CD4-positive, CD25-positive, alpha-beta regulatory T cell (primary cell): ENCODE measurements around the gene MPG. TPM values are rescaled to one million over a fixed set of nuclear protein-coding genes. Genes with fewer than 3 reads are reported as not detected.
A peak's percentile ranks its signal among the peaks of the same experiment; 100 is the strongest.

Experiments used
- ATAC-seq, 2 donors: fragments of 150-1000 bp; cut with Tn5 transposase; one replicate each; pipeline ENCODE4 v1.10.0; 2021; ENCODE audit warnings: low read depth in 2 of 2, moderate number of reproducible peaks in 2 of 2, moderate library complexity in 1 of 2
- DNase-seq, 3 donors: peaks; one replicate each; pipeline versions ENCODE4 v3.0.0 to v3.0.0-alpha.2; 2012 to 2022; ENCODE audit warnings: mixed read lengths in 1 of 3
- H3K27ac ChIP-seq: one replicate; pipeline ENCODE4 v1.7.0; 2013; ENCODE audit warnings: mild to moderate bottlenecking, low read length; ENCODE audit not compliant: insufficient read depth, poor library complexity, severe bottlenecking
- H3K27me3 ChIP-seq: one replicate; pipeline ENCODE4 v1.7.0; 2013; ENCODE audit warnings: low read length; ENCODE audit not compliant: control insufficient read depth, insufficient read depth
- H3K36me3 ChIP-seq: one replicate; pipeline ENCODE4 v1.7.0; 2013; ENCODE audit warnings: mild to moderate bottlenecking, low read length, moderate library complexity; ENCODE audit not compliant: control insufficient read depth, insufficient read depth
- H3K4me1 ChIP-seq: 2 replicates; pipeline ENCODE4 v1.7.0; 2013; ENCODE audit warnings: mild to moderate bottlenecking, low read length; ENCODE audit not compliant: insufficient read depth, control insufficient read depth, poor library complexity, severe bottlenecking
- H3K4me3 ChIP-seq: one replicate; pipeline ENCODE4 v1.7.0; 2013; ENCODE audit warnings: low read depth, mild to moderate bottlenecking, low read length, moderate library complexity
- H3K9me3 ChIP-seq, 2 experiments: 1 replicate in 1 of 2; 2 replicates in 1 of 2; pipeline ENCODE4 v1.7.0; 2013; ENCODE audit warnings: low read length in 2 of 2, mild to moderate bottlenecking in 1 of 2, moderate library complexity in 1 of 2; ENCODE audit not compliant: control insufficient read depth in 2 of 2
- H3K27ac Mint-ChIP-seq, 3 donors: one replicate each; pipeline ENCODE4 v1.8.0; 2020 to 2022; ENCODE audit warnings: mild to moderate bottlenecking in 3 of 3, mixed read lengths in 3 of 3, moderate library complexity in 2 of 3
- H3K27me3 Mint-ChIP-seq: one replicate; pipeline ENCODE4 v1.8.0; 2022; ENCODE audit warnings: mild to moderate bottlenecking, mixed read lengths
- H3K36me3 Mint-ChIP-seq: one replicate; pipeline ENCODE4 v1.8.0; 2020; ENCODE audit warnings: mixed read lengths
- H3K4me1 Mint-ChIP-seq, 4 donors: one replicate each; pipeline ENCODE4 v1.8.0; 2020 to 2022; ENCODE audit warnings: mixed read lengths in 4 of 4, mild to moderate bottlenecking in 1 of 4
- H3K4me3 Mint-ChIP-seq, 4 donors: one replicate each; pipeline ENCODE4 v1.8.0; 2020 to 2022; ENCODE audit warnings: mild to moderate bottlenecking in 4 of 4, mixed read lengths in 4 of 4, moderate library complexity in 3 of 4
- H3K9me3 Mint-ChIP-seq, 7 donors: one replicate each; pipeline ENCODE4 v1.8.0; 2020 to 2022; ENCODE audit warnings: mixed read lengths in 7 of 7, mild to moderate bottlenecking in 3 of 7, moderate library complexity in 2 of 7
- polyA plus RNA-seq, 4 donors: library from polyadenylated mRNA; unstranded; fragments of 300-500 nt; fragmentation: Illumina TruSeq; gene quantifications; one replicate each; pipeline ENCODE4 v1.2.3, GENCODE V29; 2021
- total RNA-seq: library from RNA; stranded (reverse); gene quantifications from one replicate; pipeline ENCODE4 v1.2.3, GENCODE V29; 2022

The MPG gene
- total and polyA plus RNA-seq, 5 donors from 2014 or later: 29.2 to 82.7 (median 81.2) TPM

DNA sequence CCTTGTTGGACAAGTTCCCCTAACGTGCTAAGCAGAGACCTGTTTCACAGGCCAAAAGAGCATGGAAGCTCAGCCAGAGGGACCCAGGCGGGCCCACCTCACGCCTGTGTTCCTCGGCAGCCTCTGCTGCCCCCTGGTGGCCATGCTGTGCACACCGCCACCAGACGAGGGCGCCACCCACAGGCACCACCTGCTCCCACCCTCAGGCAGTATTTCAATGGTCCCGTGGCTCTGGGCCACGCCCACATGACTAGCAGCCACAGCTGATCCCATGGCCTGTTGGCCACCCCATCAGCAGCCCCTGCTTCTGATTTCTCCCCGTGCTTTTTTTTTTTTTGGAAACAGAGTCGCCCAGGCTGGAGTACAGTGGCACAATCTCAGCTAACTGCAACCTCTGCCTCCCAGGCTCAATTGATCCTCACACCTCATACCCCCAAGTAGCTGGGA lies 18.9 kb downstream of the MPG start:
- H3K4me3 Mint-ChIP-seq: no peak overlapping the region
- Histone ChIP-seq H3K9me3 (no peaks in the 10 kb centered on the region), H3K4me3 (no peak overlapping the region), H3K27me3 (no peaks in the 10 kb centered on the region), H3K4me1 (peaks cover 4% of the 10 kb centered on the region), H3K27ac (no peak overlapping the region), H3K36me3 (no peaks in the 10 kb centered on the region)
- DNase-seq: peak; percentile 81 to 89 (median 88)
- no peaks in the 10 kb centered on the region for H3K9me3 Mint-ChIP-seq
- peaks cover 0 to 12% (median 4%) of the 10 kb centered on the region in 4 donors for H3K4me1 Mint-ChIP-seq
- H3K36me3 Mint-ChIP-seq: peaks cover 3% of the 10 kb centered on the region
- peak overlapping the region in 1 of 3 donors; percentile 9 for H3K27ac Mint-ChIP-seq
- H3K27me3 Mint-ChIP-seq: no peaks in the 10 kb centered on the region
- peak; percentile 96 to 97 for ATAC-seq

DNA sequence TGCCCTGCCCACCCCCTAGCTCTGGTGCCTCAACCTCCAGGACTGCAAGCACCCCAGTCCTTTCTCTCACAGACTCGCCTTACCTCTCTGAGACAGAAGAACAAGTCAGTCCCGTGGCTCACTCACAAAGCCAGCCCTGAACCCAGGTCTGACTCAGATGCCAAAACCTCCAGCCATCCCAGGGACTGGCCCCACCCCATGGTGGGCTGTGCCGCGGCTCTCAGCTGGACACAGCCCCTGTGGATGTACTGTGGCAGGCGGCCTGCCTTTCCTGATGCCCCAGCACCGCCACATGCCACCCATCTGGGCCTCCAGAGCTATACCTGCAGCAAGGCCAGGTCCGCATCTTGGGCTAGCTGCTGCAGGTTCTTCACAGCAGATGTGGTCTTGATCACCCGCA lies 19.8 kb downstream of the MPG start:
- Histone ChIP-seq H3K27me3 (no peaks in the 10 kb centered on the region), H3K27ac (no peak overlapping the region), H3K4me1 (peaks cover 4% of the 10 kb centered on the region), H3K36me3 (no peaks in the 10 kb centered on the region), H3K9me3 (no peaks in the 10 kb centered on the region), H3K4me3 (no peak overlapping the region)
- Mint-ChIP-seq H3K4me3 (no peak overlapping the region), H3K27ac (no peak overlapping the region), H3K27me3 (no peaks in the 10 kb centered on the region), H3K4me1 (peaks cover 0 to 12% (median 3%) of the 10 kb centered on the region in 4 donors), H3K36me3 (peaks cover 3% of the 10 kb centered on the region), H3K9me3 (no peaks in the 10 kb centered on the region)
- ATAC-seq (no peak), DNase-seq (no peak)

DNA sequence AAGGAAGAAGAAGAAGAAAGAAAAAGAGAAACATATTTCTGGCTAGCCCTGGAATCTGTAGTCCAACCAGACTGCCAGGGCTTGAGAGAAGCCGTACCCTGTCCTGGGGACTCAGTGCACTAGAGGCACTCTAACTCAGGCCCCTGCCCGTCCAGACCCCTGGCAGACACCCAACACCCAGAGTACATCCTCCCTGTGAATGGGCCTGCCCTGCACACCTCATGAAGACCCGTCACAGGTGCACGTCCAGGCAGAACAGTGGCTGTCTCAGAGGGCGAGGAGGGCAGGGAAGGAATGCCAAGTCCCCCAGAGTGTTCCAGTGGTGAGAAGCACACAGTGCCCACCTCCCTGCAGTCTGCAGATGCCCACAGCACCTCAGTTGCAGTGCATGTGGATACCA lies 23.0 kb downstream of the MPG start:
- H3K27ac Mint-ChIP-seq: no peak overlapping the region

DNA sequence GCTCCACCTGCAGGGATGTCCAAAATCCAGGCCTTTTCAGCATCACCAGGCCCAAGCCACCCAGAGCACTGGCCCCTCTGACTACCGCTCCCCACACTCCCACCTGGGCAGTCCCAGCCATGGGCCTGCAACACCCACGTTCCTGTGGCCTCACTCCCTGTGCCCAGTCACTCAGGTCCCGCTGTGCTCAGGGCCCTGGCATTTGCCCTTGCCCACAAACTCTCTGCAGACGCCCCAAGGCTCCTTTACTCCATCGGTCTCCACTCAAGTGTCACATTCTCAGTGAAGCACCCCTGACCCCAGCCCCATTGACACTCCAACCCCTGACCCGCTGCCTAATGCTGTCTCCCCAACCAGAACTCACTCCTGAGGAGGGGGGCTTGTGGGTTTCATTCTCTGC lies 23.6 kb downstream of the MPG start:
- peaks cover 3% of the 10 kb centered on the region for H3K36me3 ChIP-seq
- no peaks in the 10 kb centered on the region for H3K9me3 ChIP-seq
- no peak overlapping the region for H3K27ac ChIP-seq
- Mint-ChIP-seq H3K27me3 (no peaks in the 10 kb centered on the region), H3K27ac (no peak overlapping the region), H3K36me3 (peaks cover 10% of the 10 kb centered on the region), H3K4me3 (peak overlapping the region in 1 of 4 donors; percentile 43), H3K4me1 (peaks cover 0 to 10% (median 3%) of the 10 kb centered on the region in 4 donors), H3K9me3 (no peaks in the 10 kb centered on the region)
- ATAC-seq (no peak), DNase-seq (no peak)
- H3K4me1 ChIP-seq: peaks cover 4% of the 10 kb centered on the region
- H3K4me3 ChIP-seq: no peak overlapping the region
- H3K27me3 ChIP-seq: no peaks in the 10 kb centered on the region

More for the DNA sequence above, 23.0 kb downstream of the MPG start:
- peaks cover 4% of the 10 kb centered on the region for H3K4me1 ChIP-seq
- Mint-ChIP-seq H3K36me3 (peaks cover 10% of the 10 kb centered on the region), H3K4me1 (peaks cover 0 to 10% (median 3%) of the 10 kb centered on the region in 4 donors), H3K27me3 (no peaks in the 10 kb centered on the region), H3K9me3 (no peaks in the 10 kb centered on the region), H3K4me3 (no peak overlapping the region)
- H3K27me3 ChIP-seq: no peaks in the 10 kb centered on the region
- ATAC-seq: no peak
- no peak overlapping the region for H3K27ac ChIP-seq
- H3K4me3 ChIP-seq: no peak overlapping the region
- H3K36me3 ChIP-seq: peaks cover 3% of the 10 kb centered on the region
- no peak for DNase-seq
- H3K9me3 ChIP-seq: no peaks in the 10 kb centered on the region

DNA sequence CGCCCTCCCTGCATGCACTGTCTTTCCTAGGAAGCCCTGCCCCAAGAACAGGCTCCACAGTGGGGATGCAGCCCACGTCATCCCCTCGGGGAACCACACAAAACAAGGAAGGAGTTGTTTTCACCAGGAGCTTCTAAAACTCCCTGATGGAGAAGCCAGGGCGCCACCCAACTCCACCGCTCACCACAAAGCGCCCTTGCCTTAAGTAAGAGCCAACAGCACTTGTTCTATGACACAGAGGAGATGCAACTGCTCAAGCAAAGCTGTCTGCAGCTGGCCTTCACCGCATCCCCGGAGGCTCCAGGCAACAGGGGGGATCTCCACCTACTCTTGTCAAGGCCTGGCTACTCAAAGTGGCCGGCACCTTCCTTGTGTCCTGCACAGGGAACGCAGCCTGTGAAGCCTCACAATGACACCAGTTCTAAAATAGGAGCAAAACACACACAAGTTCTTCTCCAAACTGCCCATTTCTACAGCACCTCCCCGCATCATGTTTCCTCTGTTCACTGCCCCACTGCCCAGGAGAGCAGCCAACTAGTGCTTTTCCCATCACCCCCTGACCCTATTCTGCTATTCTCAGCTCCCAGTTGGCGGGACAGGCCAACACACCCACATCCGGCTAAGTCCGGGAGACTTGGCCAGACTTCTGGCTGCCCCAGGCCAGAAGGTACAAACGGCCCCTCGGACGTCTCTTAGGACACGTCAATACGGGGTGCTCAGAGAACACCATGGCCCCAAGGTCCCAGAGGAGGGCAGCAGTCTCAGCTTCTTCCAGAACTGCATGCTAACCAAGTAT lies 24.2 kb downstream of the MPG start:
- ATAC-seq (no peak), DNase-seq (no peak)
- Mint-ChIP-seq H3K4me3 (no peak overlapping the region), H3K4me1 (peaks cover 3 to 9% (median 5%) of the 10 kb centered on the region in 4 donors), H3K36me3 (peaks cover 10% of the 10 kb centered on the region), H3K27ac (no peak overlapping the region), H3K27me3 (no peaks in the 10 kb centered on the region), H3K9me3 (no peaks in the 10 kb centered on the region)
- Histone ChIP-seq H3K27me3 (no peaks in the 10 kb centered on the region), H3K4me1 (no peaks in the 10 kb centered on the region), H3K27ac (no peak overlapping the region), H3K4me3 (no peak overlapping the region), H3K9me3 (no peaks in the 10 kb centered on the region), H3K36me3 (peaks cover 3% of the 10 kb centered on the region)

DNA sequence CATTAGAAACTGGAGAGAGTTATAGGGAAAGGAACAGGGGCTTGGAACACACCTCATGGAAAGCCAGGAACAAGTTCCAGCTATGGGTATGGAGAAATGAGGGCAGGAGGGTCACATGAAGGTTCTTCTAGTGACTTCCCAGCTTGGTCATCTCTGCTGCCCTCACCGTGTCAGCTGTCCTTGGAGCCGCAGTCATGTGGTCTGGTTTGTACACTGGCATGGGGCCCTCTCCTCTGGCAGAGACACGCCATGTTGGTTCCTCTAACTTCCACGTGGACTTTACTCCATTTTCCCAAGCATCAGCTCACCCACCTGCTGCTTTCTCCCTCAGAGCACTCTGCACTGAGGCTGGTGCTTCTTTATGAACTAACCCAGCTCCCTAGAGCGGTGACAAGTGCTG lies 26.3 kb downstream of the MPG start:
- Histone ChIP-seq H3K27me3 (no peaks in the 10 kb centered on the region), H3K9me3 (no peaks in the 10 kb centered on the region), H3K4me1 (no peaks in the 10 kb centered on the region), H3K4me3 (no peak overlapping the region), H3K36me3 (peaks cover 3% of the 10 kb centered on the region), H3K27ac (no peak overlapping the region)
- H3K27me3 Mint-ChIP-seq: no peaks in the 10 kb centered on the region
- peaks cover 3 to 7% (median 5%) of the 10 kb centered on the region in 4 donors for H3K4me1 Mint-ChIP-seq
- no peak overlapping the region for H3K4me3 Mint-ChIP-seq
- DNase-seq (no peak), ATAC-seq (no peak)
- no peak overlapping the region for H3K27ac Mint-ChIP-seq
- peaks cover 12% of the 10 kb centered on the region for H3K36me3 Mint-ChIP-seq
- H3K9me3 Mint-ChIP-seq: no peaks in the 10 kb centered on the region

DNA sequence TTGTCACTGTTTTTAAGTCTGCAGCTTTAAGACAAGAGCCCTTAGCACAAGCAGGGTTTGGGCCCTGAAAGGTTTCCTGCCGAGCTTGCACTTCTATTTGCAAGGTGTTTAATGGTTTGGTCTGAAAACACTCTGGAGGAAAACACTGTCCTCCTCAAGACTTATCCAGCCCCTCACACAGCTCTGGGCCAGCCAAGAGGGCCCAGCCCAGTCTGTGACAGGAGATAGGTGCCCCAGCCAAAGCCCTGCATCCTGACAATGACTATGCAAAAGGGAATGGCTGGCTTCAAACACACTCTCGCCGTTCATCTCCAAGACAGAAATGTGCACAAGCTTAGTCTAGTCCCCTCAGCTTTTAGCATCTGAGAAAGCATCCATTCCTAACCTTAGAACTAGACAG lies 26.9 kb downstream of the MPG start:
- no peaks in the 10 kb centered on the region for H3K27me3 Mint-ChIP-seq
- H3K4me1 Mint-ChIP-seq: peaks cover 3 to 7% (median 5%) of the 10 kb centered on the region in 4 donors
- H3K4me3 Mint-ChIP-seq: no peak overlapping the region
- Histone ChIP-seq H3K36me3 (peaks cover 3% of the 10 kb centered on the region), H3K9me3 (no peaks in the 10 kb centered on the region), H3K4me1 (no peaks in the 10 kb centered on the region), H3K27me3 (no peaks in the 10 kb centered on the region), H3K4me3 (no peak overlapping the region), H3K27ac (no peak overlapping the region)
- no peaks in the 10 kb centered on the region for H3K9me3 Mint-ChIP-seq
- ATAC-seq: no peak
- DNase-seq: no peak
- no peak overlapping the region for H3K27ac Mint-ChIP-seq
- peaks cover 17% of the 10 kb centered on the region for H3K36me3 Mint-ChIP-seq

DNA sequence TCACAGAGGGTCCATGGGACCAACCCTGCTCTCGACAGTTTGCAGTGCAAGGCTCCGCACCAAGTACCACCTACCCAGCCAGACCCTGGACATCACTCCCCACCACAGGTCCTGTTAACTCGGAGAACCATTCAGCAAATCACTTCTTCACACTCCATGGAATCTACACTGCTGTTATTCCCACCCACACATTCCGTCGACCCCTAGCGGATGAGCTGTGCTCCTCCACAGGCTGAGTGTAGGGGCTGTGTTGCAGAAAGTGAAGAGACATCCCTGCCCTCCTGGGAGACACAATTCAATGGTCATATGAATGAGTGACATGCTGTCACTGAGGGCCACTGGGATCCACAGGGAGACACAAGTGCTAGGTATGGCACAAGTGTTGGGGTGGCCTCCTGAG lies 27.5 kb downstream of the MPG start:
- no peak for DNase-seq
- ATAC-seq: no peak
- Histone ChIP-seq H3K27me3 (no peaks in the 10 kb centered on the region), H3K36me3 (peaks cover 8% of the 10 kb centered on the region), H3K4me1 (no peaks in the 10 kb centered on the region), H3K9me3 (no peaks in the 10 kb centered on the region), H3K27ac (no peak overlapping the region), H3K4me3 (no peak overlapping the region)
- Mint-ChIP-seq H3K27me3 (no peaks in the 10 kb centered on the region), H3K4me1 (peaks cover 3 to 7% (median 5%) of the 10 kb centered on the region in 4 donors), H3K4me3 (no peak overlapping the region), H3K27ac (no peak overlapping the region), H3K36me3 (peaks cover 17% of the 10 kb centered on the region), H3K9me3 (no peaks in the 10 kb centered on the region)
